SW480 (cell line): ENCODE data around the gene ATXN1.

Source experiments
- DNase-seq: peaks from one replicate; pipeline ENCODE4 v3.0.0-alpha.2; 2016; ENCODE audit warnings: low spot score

ATXN1 gene

DNA sequence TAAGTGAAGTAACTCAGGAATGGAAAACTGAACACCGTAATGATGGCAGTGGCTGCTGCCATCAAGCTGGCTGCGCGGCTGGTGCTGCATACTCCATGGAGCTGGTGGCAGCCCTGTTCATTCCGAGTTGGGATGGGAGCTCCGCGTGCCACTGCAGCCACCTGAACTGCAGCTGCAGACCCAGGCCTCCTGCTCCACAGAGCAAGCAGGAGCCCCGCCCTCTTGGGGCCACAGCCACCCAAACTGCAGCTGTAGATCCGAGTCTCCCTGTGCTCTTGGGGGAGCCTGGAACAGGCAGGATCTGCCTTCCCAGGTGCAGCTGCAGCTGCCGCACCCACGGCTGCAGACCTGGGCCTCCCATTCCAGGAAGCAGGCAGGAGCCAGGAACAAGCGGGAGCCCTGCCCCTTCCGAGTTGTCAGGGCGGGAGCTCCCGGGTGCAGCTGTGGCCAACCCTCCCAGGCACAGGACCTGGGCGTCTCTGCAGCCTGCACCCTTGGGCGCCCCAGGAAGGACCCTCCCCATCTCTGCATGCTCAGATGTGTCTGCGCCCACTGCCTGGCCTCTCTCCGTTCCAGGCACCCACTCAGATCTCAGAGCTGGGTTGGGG lies 402.6 kb downstream of the ATXN1 start:
- DNase-seq: no peak

DNA sequence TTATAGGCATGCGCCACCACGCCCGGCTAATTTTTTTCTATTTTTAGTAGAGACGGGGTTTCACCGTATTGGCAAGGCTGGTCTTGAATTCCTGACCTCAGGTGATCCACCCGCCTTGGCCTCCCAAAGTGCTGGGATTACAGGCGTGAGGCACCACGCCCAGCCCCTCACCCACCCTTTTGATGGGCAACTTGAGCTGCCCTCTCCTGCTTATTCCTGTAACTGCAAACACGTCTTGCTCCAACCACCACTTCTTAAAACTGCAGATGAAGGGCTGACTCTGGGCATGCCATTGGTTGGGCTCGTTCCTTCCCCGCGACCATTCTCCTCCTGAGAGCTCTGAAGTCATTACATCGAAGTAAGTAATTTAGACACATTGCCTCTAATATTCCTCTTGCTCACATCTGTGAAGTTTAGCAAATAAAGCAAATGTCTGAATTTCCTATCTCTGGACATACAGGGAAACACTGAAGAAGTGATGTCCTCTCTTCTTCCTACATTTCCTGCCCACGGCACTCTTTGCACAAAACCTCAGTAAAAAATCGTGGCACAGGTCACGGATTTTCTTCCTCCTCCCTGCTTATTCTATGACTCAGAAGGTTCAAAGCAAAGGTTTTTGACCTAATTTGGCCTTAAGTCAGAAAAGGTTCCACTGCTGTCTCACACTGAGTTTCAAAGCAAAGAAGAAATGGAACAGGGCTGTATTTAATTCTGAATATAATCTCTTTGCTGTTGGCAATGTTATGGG lies 405.4 kb downstream of the ATXN1 start:
- no peak for DNase-seq

DNA sequence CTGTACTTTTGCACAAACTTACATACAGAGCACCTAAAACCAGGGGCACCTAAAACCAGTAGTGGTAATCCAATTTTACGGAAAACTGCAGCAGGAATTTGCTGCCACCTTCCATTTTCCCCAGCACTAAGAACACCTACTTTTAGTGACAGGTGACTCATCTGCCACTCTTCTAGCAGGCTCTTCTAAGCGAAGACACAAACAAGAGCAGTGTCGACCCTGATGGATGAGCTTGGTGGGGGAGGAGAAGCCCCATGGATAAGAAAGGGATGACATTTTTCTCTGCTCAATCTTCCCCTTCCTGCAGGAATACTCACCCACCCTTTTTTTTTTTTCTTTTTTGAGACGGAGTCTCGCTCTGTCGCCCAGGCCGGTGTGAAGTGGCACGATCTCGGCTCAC lies 406.0 kb downstream of the ATXN1 start:
- DNase-seq: no peak

DNA sequence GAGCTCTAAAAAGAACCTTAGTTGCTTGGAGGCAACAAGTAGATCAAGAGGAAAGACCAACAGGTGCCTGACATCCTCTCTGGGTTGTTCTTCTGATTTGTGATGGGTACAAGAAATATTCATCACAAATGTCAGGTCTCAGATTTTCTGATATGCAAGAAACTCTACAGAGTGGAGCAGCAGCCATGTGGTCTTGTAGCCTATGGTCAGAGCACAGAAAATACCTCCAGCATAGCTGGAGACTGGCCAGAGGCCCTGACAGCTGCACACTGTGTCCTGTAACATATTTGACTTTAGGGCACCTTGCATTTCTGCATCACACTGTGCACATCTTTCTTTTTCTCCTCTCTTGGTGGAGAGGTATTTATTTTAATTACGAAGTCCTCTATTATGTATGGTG lies 406.6 kb downstream of the ATXN1 start:
- no peak for DNase-seq

DNA sequence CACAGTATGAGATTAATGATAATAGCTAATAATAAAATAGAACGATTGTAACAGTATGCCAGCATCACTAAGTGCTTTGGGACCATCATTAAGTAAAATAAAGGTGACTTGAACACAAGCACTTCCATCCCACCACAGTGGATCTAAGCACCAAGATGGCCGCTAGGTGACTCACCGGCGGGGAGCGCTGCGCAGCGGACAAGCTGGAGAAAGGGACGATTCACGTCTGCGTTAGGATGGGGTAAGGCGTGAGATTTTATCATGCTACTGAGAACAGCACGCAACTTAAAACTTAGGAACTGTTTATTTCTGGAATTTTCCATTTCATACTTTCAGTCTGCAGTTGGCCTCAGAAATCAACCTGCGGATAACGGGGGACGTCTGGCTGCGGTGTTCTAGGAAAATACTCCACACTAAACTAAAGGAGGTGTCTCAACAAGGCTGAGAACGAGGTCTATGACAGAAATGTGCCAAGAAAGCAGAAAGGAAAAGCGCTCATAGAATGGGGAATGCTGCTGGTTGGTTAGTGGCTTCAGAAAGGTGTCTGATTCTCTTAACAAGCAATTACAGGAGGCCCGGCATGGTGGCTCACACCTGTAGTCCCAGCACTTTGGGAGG lies 408.3 kb downstream of the ATXN1 start:
- DNase-seq: no peak

DNA sequence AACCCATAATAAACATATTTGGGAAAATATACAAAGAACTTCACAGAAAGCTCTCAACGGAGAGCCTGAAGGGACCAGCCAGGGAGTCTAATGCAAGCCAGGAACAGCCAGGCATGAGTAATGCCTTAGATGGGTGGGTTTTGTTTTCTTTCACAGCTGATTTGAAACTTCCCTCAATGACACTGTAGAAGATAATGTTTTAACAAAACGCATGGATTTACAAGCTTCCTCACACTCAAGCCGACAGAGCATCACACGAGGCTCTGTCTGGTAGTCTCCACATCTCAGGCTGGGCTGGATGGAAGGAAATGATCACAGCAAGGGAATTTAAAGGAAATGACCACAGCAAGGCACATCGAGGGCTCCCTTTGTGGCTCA lies 409.0 kb downstream of the ATXN1 start:
- no peak for DNase-seq

DNA sequence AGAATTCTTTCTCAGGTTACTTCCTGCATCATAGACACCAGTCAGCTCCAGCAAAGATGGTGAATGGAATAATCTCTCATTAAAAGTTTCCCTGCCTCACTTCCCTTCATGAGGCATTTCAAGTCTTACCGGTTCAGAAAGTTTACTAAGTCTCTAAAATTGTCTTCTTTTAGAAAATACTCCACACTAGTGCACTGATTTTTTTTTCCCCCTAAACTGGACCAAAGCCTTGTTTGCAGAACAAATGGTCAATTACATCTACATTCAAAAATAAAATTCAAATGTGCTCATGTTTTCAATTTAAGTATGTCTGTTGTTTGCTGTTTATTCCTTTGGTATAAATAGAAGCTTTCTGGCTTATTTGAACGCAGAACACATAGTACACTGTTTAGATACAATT lies 411.7 kb downstream of the ATXN1 start:
- no peak for DNase-seq

DNA sequence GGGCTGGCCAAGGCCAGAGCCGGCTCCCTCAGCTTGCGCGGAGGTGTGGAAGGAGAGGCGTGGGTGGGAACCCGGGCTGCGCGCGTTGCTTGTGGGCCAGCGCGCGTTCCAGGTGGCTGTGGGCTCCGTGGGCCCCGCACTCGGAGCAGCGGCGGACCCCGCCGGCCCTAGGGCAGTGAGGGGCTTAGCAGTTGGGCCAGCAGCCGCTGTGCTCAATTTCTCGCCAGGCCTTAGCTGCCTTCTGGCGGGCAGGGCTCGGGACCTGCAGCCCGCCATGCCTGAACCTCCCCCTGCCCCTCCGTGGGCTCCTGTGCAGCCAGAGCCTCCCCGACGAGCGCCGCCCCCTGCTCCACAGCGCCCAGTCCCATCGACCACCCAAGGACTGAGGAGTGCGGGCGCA lies 414.4 kb downstream of the ATXN1 start:
- DNase-seq: no peak

DNA sequence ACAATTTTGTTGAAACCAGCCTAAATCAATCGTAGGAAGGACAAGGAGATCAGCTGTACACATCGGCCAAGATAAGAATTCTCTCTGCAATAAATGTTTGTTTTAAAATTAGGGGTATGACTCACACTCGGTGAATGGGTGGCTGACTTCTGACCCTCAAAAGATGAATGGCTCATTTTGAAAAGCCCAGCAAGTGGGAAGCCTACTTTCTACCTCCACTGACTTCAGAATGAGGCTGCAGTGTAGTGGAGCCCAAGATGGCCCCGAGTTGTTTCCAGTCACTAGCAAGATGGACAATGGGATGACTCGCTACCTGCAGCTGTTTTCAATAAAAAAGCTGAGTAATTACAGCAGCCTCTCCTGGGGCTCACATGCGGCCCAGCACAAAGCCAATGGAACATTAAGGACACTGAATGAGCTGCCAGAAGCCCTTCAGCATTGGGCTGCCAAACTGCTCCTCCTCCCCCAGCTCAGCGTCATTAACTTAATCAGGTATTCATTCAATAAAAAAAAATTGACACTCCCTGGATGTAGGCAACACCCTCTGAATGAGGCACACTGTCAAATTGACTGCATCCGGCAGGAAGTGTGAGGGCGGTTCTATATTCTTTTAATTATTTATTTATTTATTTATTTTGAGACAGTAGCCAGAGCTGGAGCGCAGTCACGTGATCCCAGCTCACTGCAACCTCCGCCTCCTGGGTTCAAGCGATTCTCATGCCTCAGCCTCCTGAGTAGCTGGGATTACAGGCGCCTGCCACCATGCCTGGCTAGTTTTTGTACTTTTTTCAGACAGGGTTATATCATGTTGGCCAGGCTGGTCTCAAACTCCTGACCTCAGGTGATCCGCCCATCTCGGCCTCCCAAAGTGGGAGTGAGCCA lies 415.6 kb downstream of the ATXN1 start:
- DNase-seq: peak; percentile 35

DNA sequence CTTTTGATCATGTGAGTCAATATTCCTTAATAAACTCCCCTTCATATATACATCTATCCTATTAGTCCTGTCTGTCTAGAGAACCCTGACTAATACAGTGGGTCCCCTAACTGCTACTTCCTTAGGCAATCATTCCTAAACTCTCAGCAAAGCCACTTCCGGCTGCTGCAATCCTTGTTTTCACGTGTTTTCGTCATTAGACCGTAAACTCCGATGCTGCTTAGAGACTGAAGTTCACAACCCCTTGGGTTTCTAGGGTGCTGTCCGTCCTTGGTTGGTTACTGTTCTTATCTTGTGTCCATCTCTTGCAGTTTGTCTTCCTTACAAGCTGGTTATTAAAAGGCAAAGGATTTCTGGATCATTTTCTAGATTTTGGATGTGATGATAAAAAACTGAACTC lies 416.5 kb downstream of the ATXN1 start:
- no peak for DNase-seq

DNA sequence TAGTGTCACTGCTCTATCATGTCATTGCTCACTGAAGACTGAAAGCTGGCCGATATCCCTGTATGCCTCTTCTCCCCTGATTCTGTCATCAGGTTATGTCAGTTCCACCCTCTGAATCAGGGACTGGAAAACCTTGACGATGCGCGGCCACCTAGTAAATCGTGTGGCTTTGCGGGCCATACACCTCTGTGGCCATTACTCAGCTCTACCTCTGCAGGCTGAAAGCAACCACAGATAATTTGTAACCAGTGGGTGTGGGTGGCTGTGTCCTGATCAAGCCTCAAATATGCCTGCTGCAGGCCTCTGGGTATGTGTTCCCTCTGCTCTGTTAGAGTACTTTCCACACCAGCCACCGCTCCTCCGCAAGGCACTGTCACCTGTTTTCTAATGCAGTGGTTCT lies 417.7 kb downstream of the ATXN1 start:
- DNase-seq: peak; percentile 36

DNA sequence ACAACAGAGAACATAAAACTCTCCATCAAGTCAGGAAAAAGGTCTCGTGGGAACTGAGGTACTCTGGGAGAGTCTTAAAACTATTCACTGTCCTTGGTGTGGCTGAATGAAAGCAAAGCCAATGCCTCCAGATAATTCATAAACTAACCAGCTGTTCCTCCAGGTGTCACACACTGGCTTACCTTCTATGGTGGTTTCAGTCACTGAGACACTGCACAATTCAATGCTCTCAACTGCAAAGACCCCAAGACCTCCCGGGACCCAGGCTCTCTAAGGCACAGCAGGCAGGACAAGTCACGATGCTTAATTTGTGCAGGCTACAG lies 422.0 kb downstream of the ATXN1 start:
- no peak for DNase-seq

DNA sequence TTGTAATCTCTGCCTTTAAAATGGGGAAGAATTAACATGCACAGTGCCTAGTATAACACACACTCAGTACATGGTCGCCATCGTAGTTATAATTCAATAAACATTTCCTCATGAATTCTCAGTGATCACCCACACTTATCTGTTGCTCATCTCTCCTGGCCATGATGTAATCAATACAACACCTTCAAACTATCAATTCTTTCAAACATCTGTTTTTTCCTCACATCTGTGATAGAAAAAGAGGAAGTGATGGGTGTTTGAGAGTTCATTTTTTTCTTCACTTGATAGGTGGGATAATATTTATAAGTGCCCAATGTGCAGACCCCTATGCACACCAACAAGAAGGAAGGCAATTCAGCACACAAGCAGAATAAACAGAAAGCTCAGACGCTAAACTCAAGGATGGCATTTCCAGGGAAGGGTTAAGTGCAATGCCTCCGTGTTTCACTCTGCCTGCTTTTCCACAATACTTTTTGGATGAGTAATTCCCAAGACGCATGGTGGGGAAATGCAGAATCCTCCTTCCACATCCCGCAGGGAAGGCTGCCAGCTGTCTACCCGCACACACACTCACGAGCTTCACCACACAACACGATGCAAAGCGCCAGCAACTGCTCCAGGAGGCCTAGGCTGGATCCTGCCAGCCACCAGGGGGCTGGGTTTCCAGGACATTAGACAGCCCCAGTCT lies 422.5 kb downstream of the ATXN1 start:
- peak; percentile 54 for DNase-seq

DNA sequence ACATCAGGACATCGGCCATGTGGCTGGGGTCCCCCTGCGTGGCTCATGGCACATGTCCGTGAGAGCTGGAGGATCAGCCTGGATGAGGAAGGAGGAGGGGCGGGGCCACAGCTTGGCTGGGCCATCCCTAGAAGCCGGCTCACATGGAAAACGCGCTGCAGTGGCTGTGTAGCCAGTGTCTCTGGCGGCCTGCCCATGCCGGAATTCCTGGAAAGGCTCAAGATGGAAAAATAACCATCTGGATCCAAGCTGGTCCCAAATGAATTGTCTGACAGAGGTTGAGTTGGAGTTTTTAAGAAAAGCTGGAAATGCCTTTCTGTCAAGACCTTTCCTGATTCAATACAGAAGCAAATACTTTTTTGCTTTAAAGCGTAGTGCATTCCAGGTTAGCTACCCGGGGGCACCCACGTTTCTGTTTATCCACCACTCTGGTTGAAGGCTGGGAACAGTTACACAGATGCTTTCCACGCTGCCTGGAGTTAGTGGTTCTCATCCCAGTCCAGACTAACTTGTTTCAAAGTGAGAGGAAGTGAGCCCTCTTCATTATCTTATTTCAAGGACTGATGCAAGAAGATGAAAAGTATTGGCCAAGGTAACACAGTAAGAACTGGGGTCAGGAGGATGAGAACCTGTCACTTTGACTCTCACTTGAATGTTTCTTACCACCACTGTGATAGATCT lies 423.8 kb downstream of the ATXN1 start:
- DNase-seq: no peak

DNA sequence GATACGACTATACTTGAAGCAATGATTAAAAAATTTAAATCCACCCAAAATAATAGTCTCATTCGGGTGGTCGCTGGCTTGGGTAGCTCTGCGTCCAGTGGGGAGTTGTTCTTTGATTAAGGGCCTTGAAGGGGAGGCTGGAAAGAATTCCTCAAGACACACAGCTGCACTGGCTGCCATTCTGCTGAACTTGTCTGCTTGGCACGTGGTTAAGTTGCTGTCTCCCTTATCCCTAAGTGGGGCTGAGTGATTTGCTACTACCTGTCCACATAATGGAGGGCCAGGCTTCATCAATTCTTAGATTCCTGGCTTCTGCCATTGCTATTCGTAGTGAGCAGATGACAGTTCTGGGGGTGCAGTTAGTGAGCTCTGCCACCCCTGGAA lies 424.4 kb downstream of the ATXN1 start:
- no peak for DNase-seq

DNA sequence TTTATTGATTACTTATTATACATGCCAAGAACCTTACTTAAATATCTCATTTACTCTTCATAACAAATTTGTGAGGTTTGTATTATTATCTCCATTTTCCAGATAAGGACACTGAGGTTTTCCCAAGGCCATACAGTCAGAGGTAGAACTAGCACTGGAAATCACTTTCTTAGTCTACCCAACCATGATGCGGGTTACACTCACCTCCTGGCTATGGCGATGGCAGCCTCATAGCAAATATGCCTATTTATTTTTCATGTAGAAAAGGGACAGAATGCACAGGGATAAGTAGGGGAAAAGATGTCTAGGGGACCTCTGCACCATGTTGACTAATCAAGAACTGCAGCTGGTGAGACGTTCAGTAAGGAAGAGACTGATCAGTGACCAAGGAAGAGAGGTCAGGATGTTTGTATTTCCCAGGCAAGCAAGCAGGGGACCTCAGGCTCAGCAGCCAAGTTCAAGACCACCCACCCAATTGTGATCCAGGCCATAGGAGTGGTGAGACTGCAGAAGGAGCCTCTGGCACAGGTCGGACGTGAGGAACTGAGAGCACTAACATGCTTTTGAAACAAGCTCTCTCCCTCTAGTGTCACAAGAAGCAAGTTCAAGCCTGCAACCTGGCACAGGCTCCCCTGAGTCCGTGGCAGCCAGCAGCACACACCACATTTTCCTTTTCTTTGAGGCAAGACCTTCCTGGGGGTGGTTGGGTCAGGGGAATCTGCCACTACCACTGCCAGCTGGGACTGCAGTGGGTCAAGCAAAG lies 425.0 kb downstream of the ATXN1 start:
- no peak for DNase-seq

DNA sequence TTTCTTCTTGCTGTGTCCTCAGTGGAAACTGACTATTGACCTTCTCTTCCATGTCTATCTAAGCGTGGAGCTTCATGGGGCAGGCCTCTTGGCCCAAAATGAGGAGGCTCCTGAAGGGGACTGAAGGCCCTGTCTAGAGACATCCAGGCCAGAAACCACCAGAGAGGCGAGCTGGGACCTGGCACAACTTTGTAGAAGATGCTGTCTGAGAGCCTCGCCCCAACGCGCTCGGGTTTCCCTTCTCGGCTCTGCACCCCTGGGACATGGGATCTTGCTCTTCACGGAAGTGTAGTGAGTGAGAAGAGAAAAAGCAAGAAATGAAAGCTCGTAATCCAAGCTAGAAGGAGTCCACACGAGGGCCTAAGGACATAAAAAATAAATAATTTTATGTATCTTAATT lies 426.1 kb downstream of the ATXN1 start:
- no peak for DNase-seq

DNA sequence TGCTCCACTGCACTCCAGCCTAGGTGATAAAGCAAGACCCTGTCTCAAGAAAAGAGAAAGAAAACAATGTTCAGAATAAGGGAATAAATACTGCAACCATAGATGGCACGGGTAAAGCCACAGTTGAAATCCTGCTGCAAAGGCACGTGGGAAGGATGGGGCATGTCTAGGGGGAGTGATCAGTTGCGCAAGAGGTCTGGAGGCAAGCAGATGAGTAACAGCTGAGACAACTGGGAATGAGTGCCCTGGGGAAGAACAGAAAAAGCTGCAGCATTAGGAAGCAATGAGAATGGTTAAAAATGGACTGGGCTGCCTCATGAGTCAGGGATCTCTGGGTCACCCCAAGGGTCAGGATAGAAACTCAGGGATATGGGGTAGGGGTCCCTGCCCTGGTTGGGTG lies 426.6 kb downstream of the ATXN1 start:
- no peak for DNase-seq

DNA sequence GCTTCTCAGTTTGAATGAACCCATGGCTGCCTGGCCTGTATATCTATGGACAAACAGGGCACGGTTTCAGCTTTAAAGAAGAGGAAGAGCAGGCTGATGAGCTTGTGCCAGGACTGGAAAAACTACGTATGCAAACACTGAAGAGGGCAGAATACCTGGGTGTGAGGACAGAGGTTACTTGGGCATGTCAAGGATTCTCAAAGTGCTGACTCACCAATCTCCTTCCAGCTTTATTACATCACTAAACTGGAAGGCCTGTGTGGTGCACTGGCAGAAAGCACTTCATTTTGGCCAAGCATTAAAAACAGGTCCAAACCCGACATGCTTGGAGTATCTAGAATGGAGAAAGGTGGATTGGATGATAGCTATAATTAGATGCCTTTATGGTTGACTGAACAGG lies 427.7 kb downstream of the ATXN1 start:
- DNase-seq: no peak

DNA sequence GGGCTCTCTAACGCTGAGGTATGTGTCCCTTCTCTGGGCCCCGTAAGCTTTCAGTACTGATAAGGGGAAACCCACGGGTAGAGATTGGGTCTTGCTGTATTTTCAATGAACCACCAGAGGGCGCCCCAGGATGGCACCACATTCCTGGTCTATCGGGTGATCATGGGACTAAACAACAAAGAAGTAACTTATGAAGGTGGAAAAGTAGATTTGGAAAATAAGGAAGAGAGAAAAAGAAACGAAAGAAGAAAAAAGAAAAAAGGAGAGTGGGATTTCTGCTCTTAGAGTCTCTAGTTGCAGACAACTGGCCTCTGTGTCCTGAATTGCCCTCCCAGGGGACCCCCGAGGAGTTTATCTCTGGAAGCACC lies 429.1 kb downstream of the ATXN1 start:
- peak; percentile 58 for DNase-seq
